Measurements from ENCODE around the gene PCDH9. TPM values are rescaled to one million over a fixed set of nuclear protein-coding genes. Genes with fewer than 3 reads are reported as not detected.

PCDH9 gene
- total RNA-seq, 1 donor from 2014 or later, result 0.26 TPM

DNA sequence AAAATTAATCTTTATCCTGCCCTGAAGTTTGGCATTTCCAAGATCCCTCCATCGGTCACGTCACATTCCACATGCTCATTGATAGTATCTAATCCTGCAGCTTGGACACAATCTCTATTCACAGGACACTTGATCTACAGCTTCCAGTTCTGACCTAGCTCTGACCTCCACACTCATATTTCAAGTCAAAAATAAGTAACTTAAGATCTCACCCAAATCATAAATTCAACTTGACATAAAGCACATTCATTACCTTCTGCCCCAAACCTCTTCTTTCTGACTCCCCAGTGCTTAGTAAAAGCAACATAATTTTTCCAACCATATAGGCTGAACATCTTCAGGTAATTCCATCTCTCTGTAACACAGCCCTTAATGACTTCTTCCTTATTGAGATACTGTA, 880.2 kb downstream of the PCDH9 start:
- H3K36me3 ChIP-seq (ENCODE audit: control insufficient read depth, insufficient read depth, low read length), result no peaks in the 10 kb centered on the region
- H3K27me3 ChIP-seq (ENCODE audit: control insufficient read depth, insufficient read depth, low read length), result no peaks in the 10 kb centered on the region
- FAIRE-seq, result no peak
- no peak for TF ChIP-seq CTCF (IDR thresholded peaks at IDR 0.05; ENCODE audit: insufficient read depth, low read length, severe bottlenecking)
- no peak overlapping the region for H3K4me3 ChIP-seq (ENCODE audit: low read depth, low read length)
- DNase-seq (ENCODE audit: low read depth), result no peak

DNA sequence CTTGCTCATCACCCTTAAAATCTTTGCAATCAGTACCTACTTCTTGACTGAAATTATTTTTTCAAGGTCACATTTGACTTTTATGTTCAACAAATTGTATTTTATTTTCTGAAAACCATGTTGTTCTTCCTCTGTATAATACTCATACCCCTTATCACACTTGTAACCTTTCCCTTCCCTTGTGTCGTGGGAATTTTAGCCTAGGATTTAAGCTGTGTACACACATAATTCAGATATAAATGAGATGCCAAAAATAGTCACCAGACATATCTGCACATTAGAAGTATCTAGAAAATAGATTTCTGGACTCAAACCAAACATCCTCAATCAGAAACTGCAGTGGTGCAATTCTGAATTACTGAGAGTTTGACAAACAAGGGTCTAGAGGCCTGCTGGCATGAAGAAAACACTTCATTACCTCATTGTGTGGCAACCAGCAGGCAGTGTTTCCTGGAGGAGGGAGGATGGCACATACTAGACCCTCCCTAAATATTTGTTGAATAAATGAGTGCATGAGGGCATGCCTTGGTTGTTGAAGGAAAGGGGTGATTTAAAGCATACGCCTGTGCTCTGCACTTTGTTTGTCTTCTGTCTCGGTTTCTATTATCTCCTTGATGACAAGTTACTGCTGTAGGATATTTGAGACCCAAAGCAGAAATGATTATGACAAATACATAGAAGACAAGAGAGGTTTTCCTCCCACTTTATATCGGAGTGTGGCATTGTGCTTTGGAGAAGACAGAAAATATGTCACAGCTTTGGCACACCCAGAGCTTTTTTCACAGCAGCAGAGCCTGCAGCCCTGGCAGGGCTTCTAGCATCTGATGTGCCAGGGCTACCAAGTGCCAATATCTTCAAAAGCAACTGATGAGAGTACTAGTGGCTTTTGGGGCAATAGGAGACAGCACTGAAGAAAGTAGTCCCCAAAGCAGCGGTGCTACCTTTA, 881.1 kb downstream of the PCDH9 start:
- TF ChIP-seq CTCF (IDR thresholded peaks at IDR 0.05; ENCODE audit: insufficient read depth, low read length, severe bottlenecking), result no peak
- FAIRE-seq (no peak), DNase-seq (ENCODE audit: low read depth) (no peak)
- Histone ChIP-seq H3K4me3 (ENCODE audit: low read depth, low read length) (no peak overlapping the region), H3K36me3 (ENCODE audit: control insufficient read depth, insufficient read depth, low read length) (no peaks in the 10 kb centered on the region), H3K27me3 (ENCODE audit: control insufficient read depth, insufficient read depth, low read length) (no peaks in the 10 kb centered on the region)

DNA sequence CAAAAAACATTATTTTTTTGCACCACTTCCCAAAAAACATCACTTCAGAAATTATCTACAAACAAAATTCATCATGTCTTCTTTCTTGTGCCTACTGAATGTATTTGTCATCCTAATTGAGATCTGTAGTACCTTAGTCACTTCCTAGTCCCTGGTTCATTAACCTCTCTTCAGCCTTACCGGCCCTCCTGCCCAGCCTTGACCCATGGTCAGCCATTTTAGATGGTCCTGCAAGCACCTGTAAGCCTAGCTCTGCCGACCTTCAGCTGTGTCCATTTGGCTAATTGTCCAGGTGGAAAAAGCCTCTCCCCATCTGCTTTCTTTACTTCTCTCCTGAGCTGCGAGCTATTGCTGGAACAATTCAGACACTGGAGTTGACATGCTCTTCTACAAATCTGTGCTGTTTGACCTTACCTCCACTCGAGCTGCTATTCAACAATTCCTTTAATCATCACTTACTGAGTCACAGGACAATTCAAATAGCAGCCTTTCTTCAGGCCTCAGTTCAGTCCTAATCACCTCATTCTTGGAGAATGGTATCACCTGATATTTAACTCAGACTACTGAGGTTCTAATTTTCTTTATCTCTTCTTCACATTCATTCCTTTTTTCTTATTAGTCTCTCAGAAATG, 882.5 kb downstream of the PCDH9 start:
- no peaks in the 10 kb centered on the region for H3K36me3 ChIP-seq (ENCODE audit: control insufficient read depth, insufficient read depth, low read length)
- H3K27me3 ChIP-seq (ENCODE audit: control insufficient read depth, insufficient read depth, low read length), result no peaks in the 10 kb centered on the region
- peak; percentile 13 for DNase-seq (ENCODE audit: low read depth)
- TF ChIP-seq CTCF (IDR thresholded peaks at IDR 0.05; ENCODE audit: insufficient read depth, low read length, severe bottlenecking), result no peak
- no peak overlapping the region for H3K4me3 ChIP-seq (ENCODE audit: low read depth, low read length)
- no peak for FAIRE-seq

GRCh38 chr13:66345971-66346370, 884.2 kb downstream of the PCDH9 start:
- no peak for TF ChIP-seq CTCF (IDR thresholded peaks at IDR 0.05; ENCODE audit: insufficient read depth, low read length, severe bottlenecking)
- Histone ChIP-seq H3K27me3 (ENCODE audit: control insufficient read depth, insufficient read depth, low read length) (no peaks in the 10 kb centered on the region), H3K36me3 (ENCODE audit: control insufficient read depth, insufficient read depth, low read length) (no peaks in the 10 kb centered on the region), H3K4me3 (ENCODE audit: low read depth, low read length) (no peak overlapping the region)
- FAIRE-seq, result no peak
- no peak for DNase-seq (ENCODE audit: low read depth)

DNA sequence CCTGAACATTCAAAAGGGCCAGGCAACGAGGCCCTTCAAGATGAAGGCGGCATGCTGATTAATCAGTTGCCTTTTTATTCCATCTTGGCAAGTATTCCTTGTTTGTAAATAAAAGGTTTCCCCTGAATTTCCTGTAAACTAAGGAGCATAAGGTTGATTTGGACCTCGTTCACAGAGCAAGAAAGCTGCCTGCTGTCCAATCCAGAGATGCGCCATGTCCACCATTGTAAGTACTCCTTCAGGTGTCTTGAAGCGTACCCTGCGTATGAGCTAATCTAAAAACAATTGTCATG, 884.7 kb downstream of the PCDH9 start:
- Histone ChIP-seq H3K27me3 (ENCODE audit: control insufficient read depth, insufficient read depth, low read length) (no peaks in the 10 kb centered on the region), H3K36me3 (ENCODE audit: control insufficient read depth, insufficient read depth, low read length) (no peaks in the 10 kb centered on the region), H3K4me3 (ENCODE audit: low read depth, low read length) (no peak overlapping the region)
- DNase-seq (ENCODE audit: low read depth) (no peak), FAIRE-seq (no peak)
- TF ChIP-seq CTCF (IDR thresholded peaks at IDR 0.05; ENCODE audit: insufficient read depth, low read length, severe bottlenecking), result no peak

Measured in bronchial epithelial cell (primary cell).